ENCODE measurements around the gene B9D1.

B9D1 gene

DNA sequence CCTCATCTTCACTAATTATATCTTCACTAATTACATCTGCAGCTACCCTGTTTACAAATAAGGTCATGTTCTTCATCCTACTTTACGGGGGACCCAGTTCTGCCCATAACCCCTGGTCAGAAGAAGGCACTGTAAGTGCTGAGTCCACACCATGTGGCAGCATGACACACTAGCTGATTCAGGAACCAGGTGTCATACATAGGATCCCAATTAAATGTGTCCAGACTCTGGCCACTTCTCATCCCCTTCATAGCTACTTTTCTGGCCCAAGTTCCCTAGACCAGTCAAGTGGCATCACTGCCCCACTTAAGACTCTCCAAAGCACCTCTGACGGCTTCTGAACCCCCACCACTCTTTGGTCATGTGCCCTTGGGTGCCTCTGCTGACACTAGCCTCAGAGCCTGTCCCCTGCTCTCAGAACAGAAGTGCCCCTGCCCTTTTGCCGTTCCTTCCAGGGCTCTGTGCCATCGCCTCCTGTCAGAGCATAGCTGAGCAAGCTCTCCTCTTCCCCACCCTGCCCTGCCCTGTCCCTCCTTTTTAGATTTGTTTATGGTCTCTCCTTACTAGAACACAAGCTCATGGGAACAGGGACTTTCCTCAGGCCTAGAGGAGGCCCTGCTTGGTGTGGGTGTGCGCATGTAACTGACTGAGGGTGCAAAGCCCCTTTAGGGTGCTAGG, 61.1 kb downstream of the B9D1 start:
- peaks cover 61% of the 10 kb centered on the region for H4K20me1 ChIP-seq
- H3K4me3 ChIP-seq, result no peak overlapping the region
- peaks cover 52% of the 10 kb centered on the region for H3K4me1 ChIP-seq
- no peaks in the 10 kb centered on the region for H3K9me3 ChIP-seq
- TF ChIP-seq Cebpa-rat (IDR thresholded peaks at IDR 0.05), result no peak
- H3K27me3 ChIP-seq, result peaks cover 17% of the 10 kb centered on the region; the same call in 1 of the 2 replicates
- no peak overlapping the region for H3K9ac ChIP-seq
- H3K36me3 ChIP-seq, result no peaks in the 10 kb centered on the region
- H3K27ac ChIP-seq, result no peak overlapping the region
- H3K4me2 ChIP-seq, result peak overlapping the region; percentile 91; the same call in 1 of the 2 replicates

DNA sequence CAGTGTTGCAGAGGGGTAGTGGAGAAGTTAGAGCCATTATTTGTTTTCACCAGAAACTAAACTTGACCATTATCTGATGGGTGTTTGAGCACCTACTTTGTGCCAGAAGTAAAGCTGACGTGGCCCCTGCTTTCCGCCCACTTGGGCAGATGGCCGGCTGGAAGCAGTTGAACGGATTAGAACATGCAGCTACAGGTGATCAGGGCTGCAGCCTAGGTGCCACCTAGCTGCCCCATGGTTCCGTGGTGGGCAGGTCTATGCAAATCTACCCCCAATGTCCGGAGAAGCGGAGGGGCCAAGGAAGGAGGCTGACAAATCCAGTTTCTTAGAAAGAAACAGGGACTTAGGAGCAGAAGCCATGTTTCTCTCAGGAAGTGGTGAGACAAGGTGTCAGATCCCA, 62.7 kb downstream of the B9D1 start:
- peaks cover 43% of the 10 kb centered on the region for H3K4me1 ChIP-seq
- H3K9ac ChIP-seq, result no peak overlapping the region
- H3K4me2 ChIP-seq, result no peak overlapping the region
- no peak overlapping the region for H3K4me3 ChIP-seq
- H3K36me3 ChIP-seq, result no peaks in the 10 kb centered on the region
- no peaks in the 10 kb centered on the region for H3K9me3 ChIP-seq
- peaks cover 17% of the 10 kb centered on the region; the same call in 1 of the 2 replicates for H3K27me3 ChIP-seq
- no peak for TF ChIP-seq Cebpa-rat (IDR thresholded peaks at IDR 0.05)
- H4K20me1 ChIP-seq, result peaks cover 53% of the 10 kb centered on the region; the same call in 1 of the 2 replicates
- H3K27ac ChIP-seq, result no peak overlapping the region

DNA sequence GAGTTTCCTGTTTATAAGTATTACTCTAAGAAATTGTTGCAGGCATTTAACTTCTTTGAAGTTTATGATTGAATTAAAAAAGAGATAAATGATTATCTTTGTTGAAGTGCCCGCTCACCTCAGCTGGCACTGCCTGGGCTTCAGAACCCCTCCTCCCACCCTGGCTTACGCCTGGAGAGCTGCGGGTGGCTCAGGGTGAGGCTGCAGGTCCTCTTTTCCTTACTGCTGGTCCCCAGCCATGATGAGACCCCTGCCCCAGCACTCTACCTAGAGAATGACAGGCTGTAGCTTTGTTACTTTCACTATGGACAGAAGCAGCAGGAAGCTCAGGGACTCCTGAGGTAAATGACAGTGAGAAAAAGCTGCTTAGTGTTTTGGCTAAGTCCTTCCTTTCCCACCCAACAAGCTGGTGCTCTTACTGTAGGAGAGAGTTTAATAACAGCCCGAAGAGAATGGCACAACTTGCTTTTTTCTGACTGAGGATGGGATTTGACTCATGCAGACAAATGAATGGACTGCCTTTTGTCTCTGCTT, 63.2 kb downstream of the B9D1 start:
- Histone ChIP-seq H3K27me3 (peaks cover 15% of the 10 kb centered on the region; the same call in 1 of the 2 replicates), H3K4me2 (no peak overlapping the region), H4K20me1 (peaks cover 47% of the 10 kb centered on the region; the same call in 1 of the 2 replicates), H3K4me1 (peaks cover 37% of the 10 kb centered on the region), H3K36me3 (no peaks in the 10 kb centered on the region), H3K9me3 (no peaks in the 10 kb centered on the region), H3K27ac (no peak overlapping the region), H3K4me3 (no peak overlapping the region), H3K9ac (no peak overlapping the region)
- no peak for TF ChIP-seq Cebpa-rat (IDR thresholded peaks at IDR 0.05)

DNA sequence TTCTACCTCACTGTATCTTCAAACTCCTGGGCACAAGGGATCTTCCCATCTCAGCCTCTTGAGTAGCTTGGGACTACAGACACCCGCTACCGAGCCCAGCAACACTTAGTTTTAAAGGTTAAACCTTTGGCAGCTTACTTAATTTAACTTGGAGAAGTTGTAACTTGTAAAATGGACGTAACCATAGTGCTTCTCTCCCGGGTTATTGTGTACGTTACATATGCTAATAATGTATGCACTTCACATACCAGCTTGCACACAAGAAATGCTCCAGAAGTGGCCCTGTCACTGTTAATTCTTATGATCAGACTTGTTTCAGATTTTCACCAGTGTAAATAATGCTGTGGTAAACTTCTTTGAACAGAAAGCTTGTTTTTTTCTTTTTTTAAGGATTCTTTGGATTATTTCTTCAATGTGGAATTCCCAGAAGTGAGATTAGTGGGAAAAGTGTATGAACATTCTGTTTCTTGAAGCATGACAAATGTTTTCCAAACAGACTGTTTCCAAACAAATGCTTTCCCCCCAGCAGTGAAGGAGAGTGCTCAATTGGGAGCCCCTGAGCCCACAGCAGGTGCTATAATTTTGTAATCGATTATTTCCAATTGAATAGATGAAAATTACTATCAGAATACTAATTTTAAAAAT, 63.8 kb downstream of the B9D1 start:
- no peak overlapping the region for H3K9ac ChIP-seq
- H3K27me3 ChIP-seq, result peaks cover 12% of the 10 kb centered on the region; the same call in 1 of the 2 replicates
- no peak overlapping the region for H3K4me2 ChIP-seq
- peaks cover 44% of the 10 kb centered on the region; the same call in 1 of the 2 replicates for H4K20me1 ChIP-seq
- H3K4me1 ChIP-seq, result peaks cover 31% of the 10 kb centered on the region
- no peak overlapping the region for H3K27ac ChIP-seq
- no peak overlapping the region for H3K4me3 ChIP-seq
- no peak for TF ChIP-seq Cebpa-rat (IDR thresholded peaks at IDR 0.05)
- no peaks in the 10 kb centered on the region for H3K9me3 ChIP-seq
- no peaks in the 10 kb centered on the region for H3K36me3 ChIP-seq

DNA sequence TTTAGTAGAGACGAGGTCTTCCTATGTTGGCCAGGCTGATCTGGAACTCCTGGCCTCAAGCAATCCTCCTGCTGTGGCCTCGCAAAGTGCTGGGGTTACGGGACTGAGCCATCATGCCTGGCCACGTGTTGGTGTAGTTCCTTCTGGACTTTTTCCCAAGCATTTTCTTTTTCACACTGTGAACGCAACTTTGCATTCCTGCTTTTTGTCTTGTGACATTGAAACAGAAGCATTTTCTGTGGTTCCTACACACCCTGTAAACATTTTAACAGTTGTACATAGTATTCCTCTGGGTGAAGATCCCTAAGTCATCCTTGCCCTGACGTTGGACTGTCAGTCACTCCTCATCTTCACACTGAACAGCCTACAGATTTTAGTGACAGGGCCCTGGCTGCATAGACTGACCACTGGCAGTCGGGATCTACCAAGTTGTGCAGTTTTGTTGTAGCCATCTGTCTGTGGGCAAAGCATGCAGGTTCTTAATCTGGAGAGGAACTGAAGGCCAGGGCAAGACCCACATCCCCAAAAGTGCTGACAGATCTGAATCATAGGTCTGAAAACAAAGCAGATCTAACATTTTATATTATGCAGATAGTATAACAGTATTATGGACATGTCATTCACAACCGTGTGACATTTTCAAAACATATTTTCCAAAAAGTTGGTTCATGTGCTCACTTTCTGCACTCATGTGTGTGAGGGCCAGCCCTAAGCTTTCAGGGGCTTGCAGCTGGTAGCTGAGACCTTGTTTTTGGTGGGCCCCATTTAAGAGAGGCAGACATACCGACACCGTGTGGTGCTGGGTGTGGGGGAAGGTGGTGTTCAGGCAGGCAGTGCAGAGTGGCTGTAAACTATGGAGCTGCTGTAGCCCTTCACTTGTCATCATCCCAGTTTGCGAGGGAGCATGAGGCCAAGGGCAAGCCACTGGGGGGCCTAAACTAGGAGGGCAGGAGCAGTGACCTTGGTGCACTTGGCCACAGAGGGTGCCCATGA, 65.4 kb downstream of the B9D1 start:
- no peak overlapping the region for H3K27ac ChIP-seq
- no peak overlapping the region for H3K4me3 ChIP-seq
- peaks cover 18% of the 10 kb centered on the region for H3K27me3 ChIP-seq
- no peaks in the 10 kb centered on the region for H3K36me3 ChIP-seq
- no peaks in the 10 kb centered on the region for H3K9me3 ChIP-seq
- H3K9ac ChIP-seq, result no peak overlapping the region
- peaks cover 38% of the 10 kb centered on the region for H4K20me1 ChIP-seq
- peaks cover 19% of the 10 kb centered on the region for H3K4me1 ChIP-seq
- H3K4me2 ChIP-seq, result no peak overlapping the region
- no peak for TF ChIP-seq Cebpa-rat (IDR thresholded peaks at IDR 0.05)

DNA sequence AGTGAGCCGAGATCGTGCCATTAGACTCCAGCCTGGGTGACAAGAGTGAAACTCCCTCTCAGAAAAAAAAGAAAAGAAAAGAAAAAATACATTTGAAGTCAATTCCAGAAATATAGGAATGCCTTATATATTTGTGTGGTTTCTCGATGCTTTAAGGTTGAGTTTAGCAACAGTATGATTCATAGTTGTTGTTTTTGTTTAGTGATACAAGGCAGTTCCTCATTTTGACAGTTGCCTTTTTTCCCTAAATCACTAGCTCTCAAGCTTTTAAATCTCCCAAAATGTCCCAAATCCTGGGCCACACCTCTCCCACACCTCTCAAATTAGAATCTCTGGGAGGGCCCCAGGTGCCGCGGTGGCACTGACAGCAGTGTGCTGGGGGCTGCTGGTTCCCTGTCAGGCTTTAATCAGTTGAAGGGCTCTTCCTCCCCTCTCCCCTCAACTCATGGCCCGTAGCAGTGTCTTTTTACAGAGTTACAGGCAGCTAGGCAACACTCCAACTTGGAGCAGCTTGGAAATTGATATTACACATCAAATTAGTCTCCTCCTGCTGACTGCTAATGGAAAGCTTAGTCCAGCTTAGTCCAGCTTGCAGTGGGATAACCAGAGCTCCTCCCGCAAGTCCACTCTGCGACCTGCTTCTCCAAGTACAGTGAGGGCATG, 66.9 kb downstream of the B9D1 start:
- H3K4me3 ChIP-seq, result no peak overlapping the region
- no peaks in the 10 kb centered on the region for H3K9me3 ChIP-seq
- no peak for TF ChIP-seq Cebpa-rat (IDR thresholded peaks at IDR 0.05)
- H3K4me1 ChIP-seq, result peaks cover 23% of the 10 kb centered on the region
- H3K9ac ChIP-seq, result no peak overlapping the region
- no peaks in the 10 kb centered on the region for H3K36me3 ChIP-seq
- no peak overlapping the region for H3K27ac ChIP-seq
- H3K27me3 ChIP-seq, result peaks cover 19% of the 10 kb centered on the region
- peaks cover 43% of the 10 kb centered on the region for H4K20me1 ChIP-seq
- H3K4me2 ChIP-seq, result 0 out of 2 replicates have a peak overlapping the region, but pooled peaks have one; percentile 23

DNA sequence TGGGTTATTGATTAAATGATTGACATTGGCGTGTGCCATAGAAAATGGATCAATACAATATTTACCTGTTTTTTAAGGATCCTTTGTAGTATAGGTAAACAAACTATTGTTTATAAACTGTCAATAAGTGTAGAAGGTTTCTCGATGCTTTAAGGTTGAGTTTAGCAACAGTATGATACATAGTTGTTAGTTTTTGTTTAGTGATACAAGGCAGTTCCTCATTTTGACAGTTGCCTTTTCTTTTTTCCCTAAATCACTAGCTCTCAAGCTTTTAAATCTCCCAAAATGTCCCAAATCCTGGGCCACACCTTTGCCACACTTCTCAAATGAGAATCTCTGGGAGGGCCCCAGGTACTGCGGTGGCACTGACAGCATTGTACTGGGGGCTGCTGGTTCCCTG, 68.1 kb downstream of the B9D1 start:
- Histone ChIP-seq H3K27ac (no peak overlapping the region), H3K4me3 (no peak overlapping the region), H3K9me3 (no peaks in the 10 kb centered on the region), H3K9ac (no peak overlapping the region), H4K20me1 (peaks cover 50% of the 10 kb centered on the region), H3K27me3 (peaks cover 24% of the 10 kb centered on the region), H3K4me2 (no peak overlapping the region), H3K36me3 (no peaks in the 10 kb centered on the region), H3K4me1 (peaks cover 32% of the 10 kb centered on the region)
- TF ChIP-seq Cebpa-rat (IDR thresholded peaks at IDR 0.05), result no peak

Measured in BLaER1 (cell line).